ENCODE measurements around the gene CFAP46. TPM values are rescaled to one million over a fixed set of nuclear protein-coding genes. Genes with fewer than 3 reads are reported as not detected.
"Not testable (repeated sequence)": the region's sequence is repeated elsewhere in the genome, so short reads cannot be mapped to it uniquely, and the experiment has no call there.

CFAP46 gene
- total RNA-seq, 4 donors from 2014 or later = 0.19 to 0.92 (median 0.54) TPM

DNA sequence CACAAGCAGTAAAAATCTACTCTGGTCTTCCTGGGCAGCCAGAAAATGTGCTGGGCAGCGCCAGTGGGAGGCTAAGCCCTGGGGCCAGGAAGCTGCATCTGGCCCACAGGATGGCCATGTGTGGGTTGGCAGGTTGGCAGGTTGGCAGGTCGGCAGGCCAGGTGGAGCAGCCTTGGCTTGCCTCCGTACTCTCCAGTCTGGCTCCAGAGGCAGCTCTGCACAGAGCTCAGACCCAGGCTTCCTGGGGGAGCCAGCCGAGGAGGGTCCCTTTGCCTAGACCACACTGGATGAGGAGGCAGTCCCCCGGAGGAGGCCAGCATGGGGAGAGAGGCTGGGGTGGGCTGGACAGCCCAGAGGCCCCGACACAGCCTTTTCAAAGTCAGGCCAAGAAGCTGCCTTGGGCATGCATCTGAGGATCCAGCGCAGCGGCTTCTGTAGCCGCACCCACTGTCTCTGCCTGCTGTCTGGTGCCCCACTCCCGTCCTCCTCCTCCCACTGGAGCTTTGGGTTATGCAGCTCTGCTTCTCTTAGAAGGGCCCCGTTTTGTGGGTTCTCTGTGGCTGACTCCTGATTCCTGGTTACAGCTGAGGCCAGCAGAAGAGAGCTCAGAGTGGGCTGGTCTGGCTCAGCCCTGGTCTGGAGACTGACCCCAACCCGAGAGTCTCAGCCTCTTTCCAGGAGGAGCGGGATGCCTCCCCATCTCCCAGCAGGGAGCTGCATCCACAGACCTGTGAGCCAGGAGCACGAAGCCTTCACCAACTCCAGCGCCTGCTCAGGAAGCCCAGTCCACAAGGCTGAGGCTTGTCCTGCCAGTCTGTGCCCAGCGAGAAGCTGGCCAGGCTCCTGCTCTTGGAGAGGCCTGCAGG, 44.6 kb downstream of the CFAP46 start:
- 78 to 80% methylated on average over 3 to 7 of the region's 16 CpGs for WGBS, 2 donors
- H3K27me3 ChIP-seq = peaks cover 0 to 18% (median 0%) of the 10 kb centered on the region in 4 donors
- no peaks in the 10 kb centered on the region for H3K9me3 ChIP-seq
- H3K4me1 ChIP-seq = peaks cover 0 to 59% (median 4%) of the 10 kb centered on the region in 3 donors
- H3K27ac ChIP-seq = no peak overlapping the region
- H3K4me3 ChIP-seq = no peak overlapping the region
- intact Hi-C loops (cut with DNase I) = no loop called here
- no peak for DNase-seq
- no peaks in the 10 kb centered on the region for H3K36me3 ChIP-seq
- TF ChIP-seq POLR2A (IDR thresholded peaks at IDR 0.05) = no peak
- TF ChIP-seq, protein P1, sequence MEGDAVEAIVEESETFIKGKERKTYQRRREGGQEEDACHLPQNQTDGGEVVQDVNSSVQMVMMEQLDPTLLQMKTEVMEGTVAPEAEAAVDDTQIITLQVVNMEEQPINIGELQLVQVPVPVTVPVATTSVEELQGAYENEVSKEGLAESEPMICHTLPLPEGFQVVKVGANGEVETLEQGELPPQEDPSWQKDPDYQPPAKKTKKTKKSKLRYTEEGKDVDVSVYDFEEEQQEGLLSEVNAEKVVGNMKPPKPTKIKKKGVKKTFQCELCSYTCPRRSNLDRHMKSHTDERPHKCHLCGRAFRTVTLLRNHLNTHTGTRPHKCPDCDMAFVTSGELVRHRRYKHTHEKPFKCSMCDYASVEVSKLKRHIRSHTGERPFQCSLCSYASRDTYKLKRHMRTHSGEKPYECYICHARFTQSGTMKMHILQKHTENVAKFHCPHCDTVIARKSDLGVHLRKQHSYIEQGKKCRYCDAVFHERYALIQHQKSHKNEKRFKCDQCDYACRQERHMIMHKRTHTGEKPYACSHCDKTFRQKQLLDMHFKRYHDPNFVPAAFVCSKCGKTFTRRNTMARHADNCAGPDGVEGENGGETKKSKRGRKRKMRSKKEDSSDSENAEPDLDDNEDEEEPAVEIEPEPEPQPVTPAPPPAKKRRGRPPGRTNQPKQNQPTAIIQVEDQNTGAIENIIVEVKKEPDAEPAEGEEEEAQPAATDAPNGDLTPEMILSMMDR (IDR thresholded peaks at IDR 0.05) = no peak

GRCh38 chr10:132893786-132894185, 48.6 kb downstream of the CFAP46 start:
- H3K27ac ChIP-seq; intact Hi-C loops (cut with DNase I); H3K9me3 ChIP-seq; H3K36me3 ChIP-seq; DNase-seq; H3K4me3 ChIP-seq: not testable (repeated sequence)
- H3K4me1 ChIP-seq = peaks cover 0 to 44% (median 0%) of the 10 kb centered on the region in 3 donors
- peaks cover 0 to 52% (median 0%) of the 10 kb centered on the region in 4 donors for H3K27me3 ChIP-seq
- WGBS, 2 donors = 64 to 71% methylated on average over 5 to 6 of the region's 6 CpGs

GRCh38 chr10:132893090-132893489, 49.3 kb downstream of the CFAP46 start:
- peaks cover 0 to 40% (median 0%) of the 10 kb centered on the region in 3 donors for H3K4me1 ChIP-seq
- intact Hi-C loops (cut with DNase I) = no loop called here
- H3K36me3 ChIP-seq = no peaks in the 10 kb centered on the region
- DNase-seq = no peak
- no peak overlapping the region for H3K27ac ChIP-seq
- H3K4me3 ChIP-seq = no peak overlapping the region
- WGBS, 2 donors = 62 to 71% methylated on average over 7 to 9 of the region's 9 CpGs
- no peak for TF ChIP-seq POLR2A (IDR thresholded peaks at IDR 0.05)
- TF ChIP-seq, protein P1 (IDR thresholded peaks at IDR 0.05) = no peak
- H3K9me3 ChIP-seq = no peaks in the 10 kb centered on the region
- H3K27me3 ChIP-seq = peaks cover 0 to 54% (median 0%) of the 10 kb centered on the region in 4 donors

- no peak for TF ChIP-seq POLR2A (IDR thresholded peaks at IDR 0.05)
- TF ChIP-seq, protein P1 (IDR thresholded peaks at IDR 0.05) = no peak
- peaks cover 0 to 65% (median 0%) of the 10 kb centered on the region in 4 donors for H3K27me3 ChIP-seq
- H3K27ac ChIP-seq = no peak overlapping the region
- DNase-seq = no peak
- H3K4me1 ChIP-seq = peaks cover 0 to 29% (median 0%) of the 10 kb centered on the region in 3 donors
- 68 to 71% methylated on average over 7 to 12 of the region's 12 CpGs for WGBS, 2 donors
- intact Hi-C loops (cut with DNase I) = no loop called here
- H3K36me3 ChIP-seq = no peaks in the 10 kb centered on the region
- H3K4me3 ChIP-seq = no peak overlapping the region
- H3K9me3 ChIP-seq = no peaks in the 10 kb centered on the region
Observed at GRCh38 chr10:132892004-132892403, 50.4 kb downstream of the CFAP46 start.

GRCh38 chr10:132891368-132891767, 51.0 kb downstream of the CFAP46 start:
- H3K27me3 ChIP-seq = peaks cover 0 to 71% (median 0%) of the 10 kb centered on the region in 4 donors
- no peaks in the 10 kb centered on the region for H3K36me3 ChIP-seq
- intact Hi-C loops (cut with DNase I) = no loop called here
- H3K4me1 ChIP-seq = peaks cover 0 to 27% (median 0%) of the 10 kb centered on the region in 3 donors
- WGBS, 2 donors = 71 to 78% methylated on average over 5 to 6 of the region's 6 CpGs
- no peaks in the 10 kb centered on the region for H3K9me3 ChIP-seq
- DNase-seq = no peak
- H3K27ac ChIP-seq = no peak overlapping the region
- H3K4me3 ChIP-seq = no peak overlapping the region
- no peak for TF ChIP-seq POLR2A (IDR thresholded peaks at IDR 0.05)
- TF ChIP-seq, protein P1 (IDR thresholded peaks at IDR 0.05) = no peak

All from esophagus squamous epithelium (tissue), 5 donors.